ENCODE measurements around the gene TBX5.

Gene TBX5

DNA sequence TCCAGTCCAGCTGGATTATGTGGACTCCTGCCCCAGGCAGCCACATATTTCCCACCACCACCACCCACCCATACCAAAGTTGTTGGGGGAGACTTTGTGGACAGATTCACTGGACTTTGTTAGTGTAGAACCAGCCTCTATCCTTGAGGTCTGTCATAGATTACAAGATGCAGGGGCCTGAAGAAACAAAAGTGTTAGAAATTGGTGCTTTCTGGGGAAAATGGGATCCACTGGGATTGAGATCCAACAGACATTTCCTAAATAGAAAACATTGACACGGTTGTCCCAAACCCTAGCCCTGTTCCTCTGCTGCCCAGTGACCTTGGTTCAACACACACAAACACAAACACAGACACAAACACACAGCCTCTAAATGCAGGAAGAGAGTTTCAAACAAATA, 36.6 kb upstream of the TBX5 start:
- no peaks in the 10 kb centered on the region for H3K9me3 ChIP-seq (ENCODE audit: control insufficient read depth, low read length)
- no peaks in the 10 kb centered on the region for H3K36me3 ChIP-seq (ENCODE audit: control insufficient read depth, insufficient read depth, low read length)
- no peak overlapping the region for H3K4me3 ChIP-seq (ENCODE audit: low read length)
- no peaks in the 10 kb centered on the region for H3K4me1 ChIP-seq (ENCODE audit: control insufficient read depth, insufficient read depth, low read length)
- peaks cover 73% of the 10 kb centered on the region for H3K27me3 ChIP-seq (ENCODE audit: control insufficient read depth, insufficient read depth, low read length)
- no peak overlapping the region for H3K9ac ChIP-seq (ENCODE audit: low read length)

DNA sequence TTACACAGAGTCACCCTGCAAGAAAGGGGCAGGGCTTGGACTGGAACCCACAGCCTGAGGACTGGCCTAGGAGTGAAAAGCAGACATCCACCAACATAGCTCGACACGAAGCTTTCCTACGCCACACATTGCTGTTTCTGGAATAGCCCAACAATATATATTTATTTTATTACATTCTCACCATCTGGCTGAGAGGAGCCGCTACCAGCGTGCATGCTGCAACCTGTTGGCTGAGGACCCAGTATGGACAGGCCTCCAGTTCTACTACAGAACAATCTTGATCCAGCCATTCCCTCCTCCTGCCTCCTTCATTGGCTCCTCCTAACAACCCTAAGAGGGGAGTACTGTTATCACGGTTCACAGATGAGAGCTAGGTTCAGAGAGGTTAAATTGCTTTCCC, 35.6 kb upstream of the TBX5 start:
- H3K4me1 ChIP-seq (ENCODE audit: control insufficient read depth, insufficient read depth, low read length), result no peaks in the 10 kb centered on the region
- no peaks in the 10 kb centered on the region for H3K9me3 ChIP-seq (ENCODE audit: control insufficient read depth, low read length)
- no peaks in the 10 kb centered on the region for H3K36me3 ChIP-seq (ENCODE audit: control insufficient read depth, insufficient read depth, low read length)
- no peak overlapping the region for H3K4me3 ChIP-seq (ENCODE audit: low read length)
- peaks cover 66% of the 10 kb centered on the region for H3K27me3 ChIP-seq (ENCODE audit: control insufficient read depth, insufficient read depth, low read length)
- H3K9ac ChIP-seq (ENCODE audit: low read length), result no peak overlapping the region

GRCh38 chr12:114441039-114441383, 35.1 kb upstream of the TBX5 start:
- Histone ChIP-seq H3K4me1 (ENCODE audit: control insufficient read depth, insufficient read depth, low read length) (no peaks in the 10 kb centered on the region), H3K9me3 (ENCODE audit: control insufficient read depth, low read length) (no peaks in the 10 kb centered on the region), H3K36me3 (ENCODE audit: control insufficient read depth, insufficient read depth, low read length) (no peaks in the 10 kb centered on the region), H3K27me3 (ENCODE audit: control insufficient read depth, insufficient read depth, low read length) (peaks cover 61% of the 10 kb centered on the region), H3K4me3 (ENCODE audit: low read length) (no peak overlapping the region), H3K9ac (ENCODE audit: low read length) (no peak overlapping the region)

DNA sequence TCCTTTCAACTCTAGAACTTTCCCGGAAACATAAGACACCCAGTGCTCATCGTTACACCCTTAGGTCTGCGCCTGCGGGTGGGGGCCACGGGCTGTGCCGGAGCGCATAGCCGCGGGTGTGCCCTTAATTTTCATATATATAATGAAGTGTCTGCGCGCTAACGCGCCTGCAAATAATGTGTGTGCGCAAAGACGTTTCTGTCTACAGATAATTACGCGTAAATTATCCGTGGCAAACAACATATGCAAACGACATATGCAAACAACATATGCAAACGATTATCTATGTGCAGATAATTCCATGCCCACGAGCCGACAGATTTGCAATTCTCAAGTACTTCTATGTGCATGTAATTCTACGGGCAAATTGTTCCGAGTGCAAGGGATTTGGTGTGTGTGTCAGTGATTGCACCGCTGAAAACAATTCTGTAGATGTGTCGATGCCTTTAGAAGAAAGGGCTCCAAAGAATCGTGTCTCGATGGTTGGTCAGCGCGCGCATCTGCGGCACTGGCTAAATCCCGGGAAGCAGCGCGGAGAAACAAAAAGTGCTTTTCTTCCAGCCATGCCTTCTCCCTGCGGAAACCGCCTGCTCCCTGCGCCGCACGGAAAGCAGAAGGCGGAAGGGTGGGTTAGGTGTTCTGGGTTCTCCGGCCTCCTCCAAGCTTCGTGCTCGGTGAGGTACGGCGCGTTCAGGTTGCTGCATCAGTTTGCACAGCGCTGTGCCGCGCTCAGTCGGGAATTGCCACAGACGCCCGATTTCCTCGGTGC, 34.5 kb upstream of the TBX5 start:
- Histone ChIP-seq H3K4me1 (ENCODE audit: control insufficient read depth, insufficient read depth, low read length) (no peaks in the 10 kb centered on the region), H3K9ac (ENCODE audit: low read length) (no peak overlapping the region), H3K27me3 (ENCODE audit: control insufficient read depth, insufficient read depth, low read length) (peaks cover 58% of the 10 kb centered on the region), H3K9me3 (ENCODE audit: control insufficient read depth, low read length) (no peaks in the 10 kb centered on the region), H3K36me3 (ENCODE audit: control insufficient read depth, insufficient read depth, low read length) (no peaks in the 10 kb centered on the region), H3K4me3 (ENCODE audit: low read length) (no peak overlapping the region)

- H3K9me3 ChIP-seq (ENCODE audit: control insufficient read depth, low read length), result no peaks in the 10 kb centered on the region
- no peak overlapping the region for H3K4me3 ChIP-seq (ENCODE audit: low read length)
- no peak overlapping the region for H3K9ac ChIP-seq (ENCODE audit: low read length)
- no peaks in the 10 kb centered on the region for H3K4me1 ChIP-seq (ENCODE audit: control insufficient read depth, insufficient read depth, low read length)
- H3K36me3 ChIP-seq (ENCODE audit: control insufficient read depth, insufficient read depth, low read length), result no peaks in the 10 kb centered on the region
- H3K27me3 ChIP-seq (ENCODE audit: control insufficient read depth, insufficient read depth, low read length), result peaks cover 56% of the 10 kb centered on the region
Observed at GRCh38 chr12:114439817-114440216, 33.9 kb upstream of the TBX5 start.

GRCh38 chr12:114439261-114439683, 33.3 kb upstream of the TBX5 start:
- no peak overlapping the region for H3K4me3 ChIP-seq (ENCODE audit: low read length)
- H3K9me3 ChIP-seq (ENCODE audit: control insufficient read depth, low read length), result no peaks in the 10 kb centered on the region
- H3K4me1 ChIP-seq (ENCODE audit: control insufficient read depth, insufficient read depth, low read length), result no peaks in the 10 kb centered on the region
- H3K36me3 ChIP-seq (ENCODE audit: control insufficient read depth, insufficient read depth, low read length), result no peaks in the 10 kb centered on the region
- no peak overlapping the region for H3K9ac ChIP-seq (ENCODE audit: low read length)
- peaks cover 50% of the 10 kb centered on the region for H3K27me3 ChIP-seq (ENCODE audit: control insufficient read depth, insufficient read depth, low read length)

DNA sequence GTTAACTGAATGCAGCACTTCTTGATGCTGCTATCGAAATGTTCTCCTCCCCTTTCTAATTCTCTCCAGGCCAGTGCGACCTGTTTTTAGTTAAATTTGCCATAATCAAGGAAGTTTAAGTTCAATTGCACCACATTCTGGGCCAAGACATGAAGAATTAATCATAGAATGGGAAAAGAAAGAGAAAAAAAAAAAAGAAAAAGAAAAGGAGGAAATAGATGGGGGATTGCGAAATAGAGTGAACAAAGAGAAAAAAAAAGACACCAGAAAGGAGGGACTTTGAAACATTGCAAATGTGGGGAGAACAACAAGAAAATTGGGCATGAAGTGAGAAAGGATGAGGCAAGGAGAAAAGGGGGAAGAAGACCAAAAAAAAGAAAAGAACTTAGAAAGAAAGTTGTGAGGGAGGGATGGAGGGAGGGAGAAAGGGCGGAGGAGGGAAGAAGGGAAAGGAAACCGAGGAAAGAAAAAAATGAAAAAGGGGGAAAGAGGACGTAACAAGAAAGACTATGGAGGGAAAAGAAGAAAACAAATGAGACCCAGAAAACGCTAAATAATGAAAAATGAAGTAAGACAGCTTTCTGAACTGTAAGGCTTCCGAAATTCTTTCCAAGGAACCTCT, 32.8 kb upstream of the TBX5 start:
- Histone ChIP-seq H3K9ac (ENCODE audit: low read length) (no peak overlapping the region), H3K4me1 (ENCODE audit: control insufficient read depth, insufficient read depth, low read length) (no peaks in the 10 kb centered on the region), H3K9me3 (ENCODE audit: control insufficient read depth, low read length) (no peaks in the 10 kb centered on the region), H3K36me3 (ENCODE audit: control insufficient read depth, insufficient read depth, low read length) (no peaks in the 10 kb centered on the region), H3K27me3 (ENCODE audit: control insufficient read depth, insufficient read depth, low read length) (peaks cover 45% of the 10 kb centered on the region), H3K4me3 (ENCODE audit: low read length) (no peak overlapping the region)

- Histone ChIP-seq H3K4me3 (ENCODE audit: low read length) (no peak overlapping the region), H3K36me3 (ENCODE audit: control insufficient read depth, insufficient read depth, low read length) (no peaks in the 10 kb centered on the region), H3K27me3 (ENCODE audit: control insufficient read depth, insufficient read depth, low read length) (peaks cover 18% of the 10 kb centered on the region), H3K4me1 (ENCODE audit: control insufficient read depth, insufficient read depth, low read length) (no peaks in the 10 kb centered on the region), H3K9ac (ENCODE audit: low read length) (no peak overlapping the region), H3K9me3 (ENCODE audit: control insufficient read depth, low read length) (no peaks in the 10 kb centered on the region)
Observed at GRCh38 chr12:114434341-114434740, 28.4 kb upstream of the TBX5 start.

- Histone ChIP-seq H3K9ac (ENCODE audit: low read length) (no peak overlapping the region), H3K9me3 (ENCODE audit: control insufficient read depth, low read length) (no peaks in the 10 kb centered on the region), H3K4me1 (ENCODE audit: control insufficient read depth, insufficient read depth, low read length) (no peaks in the 10 kb centered on the region), H3K27me3 (ENCODE audit: control insufficient read depth, insufficient read depth, low read length) (peaks cover 6% of the 10 kb centered on the region), H3K36me3 (ENCODE audit: control insufficient read depth, insufficient read depth, low read length) (no peaks in the 10 kb centered on the region), H3K4me3 (ENCODE audit: low read length) (no peak overlapping the region)
Observed at GRCh38 chr12:114431902-114432301, 26.0 kb upstream of the TBX5 start.

DNA sequence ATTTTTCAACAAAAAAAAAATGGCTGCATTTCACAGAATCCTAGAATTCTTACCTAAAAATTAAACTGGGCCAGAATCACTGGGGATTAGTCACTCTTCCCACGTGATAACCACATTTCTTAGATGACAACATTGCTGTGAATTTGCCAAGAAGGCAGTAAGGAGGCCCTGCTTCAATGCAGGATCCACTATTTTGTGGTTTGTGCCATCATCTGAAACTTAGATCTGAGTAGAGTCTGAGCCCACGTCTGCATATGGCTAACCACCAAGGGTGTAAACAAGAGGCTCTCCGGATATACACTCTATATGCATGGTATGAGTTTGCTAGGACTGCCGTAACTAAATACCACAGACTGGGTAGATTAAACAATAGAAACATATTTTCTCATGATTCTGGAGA, 24.4 kb upstream of the TBX5 start:
- Histone ChIP-seq H3K27me3 (ENCODE audit: control insufficient read depth, insufficient read depth, low read length) (peaks cover 6% of the 10 kb centered on the region), H3K9me3 (ENCODE audit: control insufficient read depth, low read length) (no peaks in the 10 kb centered on the region), H3K36me3 (ENCODE audit: control insufficient read depth, insufficient read depth, low read length) (no peaks in the 10 kb centered on the region), H3K9ac (ENCODE audit: low read length) (no peak overlapping the region), H3K4me1 (ENCODE audit: control insufficient read depth, insufficient read depth, low read length) (no peaks in the 10 kb centered on the region), H3K4me3 (ENCODE audit: low read length) (no peak overlapping the region)

DNA sequence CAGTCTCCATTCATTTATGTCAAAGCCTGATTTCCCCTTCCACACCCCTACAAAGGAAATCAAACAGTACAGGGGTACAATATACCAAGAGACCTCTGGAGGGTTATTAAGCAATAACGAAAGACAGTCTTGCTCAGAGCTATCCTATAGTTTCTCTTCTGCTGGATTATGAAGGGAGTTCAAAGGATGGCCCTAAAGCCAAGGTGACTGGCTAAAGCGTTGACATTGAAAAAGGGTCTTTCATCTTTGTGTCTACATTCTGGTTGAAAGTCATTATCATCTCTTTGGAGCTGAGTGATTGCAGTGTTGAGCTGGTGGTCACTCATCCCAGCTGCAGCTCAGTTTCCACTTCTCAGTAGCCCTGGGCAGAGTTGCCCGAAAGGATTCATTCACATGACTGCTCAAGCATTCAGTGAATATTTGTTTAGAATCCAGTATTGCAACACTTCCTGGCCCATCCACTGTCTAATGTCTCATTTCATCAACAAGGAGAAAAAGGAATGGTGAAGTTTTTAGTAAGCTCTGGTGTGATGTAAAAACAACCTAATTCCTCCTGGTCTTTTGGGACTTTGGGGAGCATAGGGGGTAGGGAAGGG, 19.2 kb upstream of the TBX5 start:
- Histone ChIP-seq H3K4me1 (ENCODE audit: control insufficient read depth, insufficient read depth, low read length) (no peaks in the 10 kb centered on the region), H3K27me3 (ENCODE audit: control insufficient read depth, insufficient read depth, low read length) (no peaks in the 10 kb centered on the region), H3K36me3 (ENCODE audit: control insufficient read depth, insufficient read depth, low read length) (no peaks in the 10 kb centered on the region), H3K9me3 (ENCODE audit: control insufficient read depth, low read length) (no peaks in the 10 kb centered on the region), H3K4me3 (ENCODE audit: low read length) (no peak overlapping the region), H3K9ac (ENCODE audit: low read length) (no peak overlapping the region)

- Histone ChIP-seq H3K4me3 (ENCODE audit: low read length) (no peak overlapping the region), H3K36me3 (ENCODE audit: control insufficient read depth, insufficient read depth, low read length) (no peaks in the 10 kb centered on the region), H3K27me3 (ENCODE audit: control insufficient read depth, insufficient read depth, low read length) (peaks cover 15% of the 10 kb centered on the region), H3K9ac (ENCODE audit: low read length) (no peak overlapping the region), H3K9me3 (ENCODE audit: control insufficient read depth, low read length) (no peaks in the 10 kb centered on the region), H3K4me1 (ENCODE audit: control insufficient read depth, insufficient read depth, low read length) (no peaks in the 10 kb centered on the region)
Observed at GRCh38 chr12:114420944-114421335, 15.0 kb upstream of the TBX5 start.
